ENCODE measurements around the gene PLEKHN1.
A peak's percentile ranks its signal among the peaks of the same experiment; 100 is the strongest.

PLEKHN1 gene

DNA sequence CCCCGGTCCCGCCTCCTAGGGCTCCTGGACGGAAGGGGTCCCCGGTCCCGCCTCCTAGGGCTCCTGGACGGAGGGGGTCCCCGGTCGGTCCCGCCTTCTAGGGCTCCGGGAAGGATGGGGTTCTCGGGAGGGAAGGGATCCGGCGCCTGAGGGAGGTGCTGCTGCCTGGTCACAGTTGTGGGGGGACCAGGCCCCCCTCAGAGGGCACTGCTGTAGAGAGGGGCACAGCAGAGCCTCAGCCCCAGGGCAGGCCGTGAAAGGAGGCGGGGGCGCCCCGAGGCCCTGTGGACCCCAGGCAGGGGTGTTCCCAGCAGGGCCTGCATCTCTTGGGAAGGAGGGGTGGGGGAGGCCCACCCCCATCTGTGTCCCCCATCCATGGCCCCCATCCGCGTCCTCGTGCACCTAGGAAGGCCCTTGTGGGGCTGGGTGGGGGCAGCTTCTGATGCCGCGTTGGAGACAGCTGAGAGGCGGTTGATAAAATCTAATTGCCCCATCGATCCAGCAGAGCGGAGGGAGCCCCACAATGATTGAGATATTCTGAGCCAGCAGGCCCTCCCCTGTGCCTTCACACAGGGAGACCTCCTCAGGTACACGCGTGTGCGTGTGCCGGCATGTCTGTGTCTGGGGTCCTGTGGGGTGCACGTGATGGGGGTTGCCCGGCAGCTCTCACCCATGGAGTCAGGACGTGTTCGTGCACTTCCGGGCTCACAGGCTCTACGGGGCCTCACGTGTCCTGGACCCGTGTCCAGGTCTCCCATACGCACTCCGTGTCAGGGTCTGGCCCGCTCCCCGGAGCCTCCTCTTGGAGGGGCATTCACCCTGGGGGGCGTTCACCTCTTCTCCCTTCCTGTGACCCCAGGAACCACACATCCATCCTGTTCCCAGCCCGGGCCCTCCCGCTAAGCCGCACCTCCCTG is 29.7 kb upstream of the PLEKHN1 start:
- no peak overlapping the region for H3K4me3 ChIP-seq (ENCODE audit: low read length)
- TF ChIP-seq, protein P1, sequence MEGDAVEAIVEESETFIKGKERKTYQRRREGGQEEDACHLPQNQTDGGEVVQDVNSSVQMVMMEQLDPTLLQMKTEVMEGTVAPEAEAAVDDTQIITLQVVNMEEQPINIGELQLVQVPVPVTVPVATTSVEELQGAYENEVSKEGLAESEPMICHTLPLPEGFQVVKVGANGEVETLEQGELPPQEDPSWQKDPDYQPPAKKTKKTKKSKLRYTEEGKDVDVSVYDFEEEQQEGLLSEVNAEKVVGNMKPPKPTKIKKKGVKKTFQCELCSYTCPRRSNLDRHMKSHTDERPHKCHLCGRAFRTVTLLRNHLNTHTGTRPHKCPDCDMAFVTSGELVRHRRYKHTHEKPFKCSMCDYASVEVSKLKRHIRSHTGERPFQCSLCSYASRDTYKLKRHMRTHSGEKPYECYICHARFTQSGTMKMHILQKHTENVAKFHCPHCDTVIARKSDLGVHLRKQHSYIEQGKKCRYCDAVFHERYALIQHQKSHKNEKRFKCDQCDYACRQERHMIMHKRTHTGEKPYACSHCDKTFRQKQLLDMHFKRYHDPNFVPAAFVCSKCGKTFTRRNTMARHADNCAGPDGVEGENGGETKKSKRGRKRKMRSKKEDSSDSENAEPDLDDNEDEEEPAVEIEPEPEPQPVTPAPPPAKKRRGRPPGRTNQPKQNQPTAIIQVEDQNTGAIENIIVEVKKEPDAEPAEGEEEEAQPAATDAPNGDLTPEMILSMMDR (conservative IDR thresholded peaks at IDR 0.05; ENCODE audit: low read length) = no peak
- no peak for DNase-seq (ENCODE audit: low read depth)

DNA sequence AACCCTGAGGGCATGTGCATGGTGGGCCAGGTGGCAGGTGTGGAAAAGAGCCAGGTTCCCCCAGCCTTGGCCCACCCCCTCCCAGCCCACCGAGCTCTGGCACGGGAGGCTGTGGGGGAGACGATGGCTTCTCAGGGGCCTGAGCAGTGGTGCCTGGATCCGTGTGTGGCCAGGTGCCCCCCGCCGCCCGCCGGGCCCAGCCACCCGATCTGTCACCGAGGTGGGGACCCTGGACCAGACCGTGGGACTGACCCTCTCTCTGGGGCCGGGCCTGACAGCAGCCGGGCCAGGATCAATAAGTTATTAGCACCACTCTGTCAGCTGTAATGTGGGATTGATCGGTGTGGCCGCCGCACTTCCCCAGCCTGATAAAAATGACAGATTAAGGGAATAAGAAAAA is 28.8 kb upstream of the PLEKHN1 start:
- DNase-seq (ENCODE audit: low read depth) = no peak
- TF ChIP-seq, protein P1 (conservative IDR thresholded peaks at IDR 0.05; ENCODE audit: low read length) = no peak
- H3K4me3 ChIP-seq (ENCODE audit: low read length) = no peak overlapping the region

DNA sequence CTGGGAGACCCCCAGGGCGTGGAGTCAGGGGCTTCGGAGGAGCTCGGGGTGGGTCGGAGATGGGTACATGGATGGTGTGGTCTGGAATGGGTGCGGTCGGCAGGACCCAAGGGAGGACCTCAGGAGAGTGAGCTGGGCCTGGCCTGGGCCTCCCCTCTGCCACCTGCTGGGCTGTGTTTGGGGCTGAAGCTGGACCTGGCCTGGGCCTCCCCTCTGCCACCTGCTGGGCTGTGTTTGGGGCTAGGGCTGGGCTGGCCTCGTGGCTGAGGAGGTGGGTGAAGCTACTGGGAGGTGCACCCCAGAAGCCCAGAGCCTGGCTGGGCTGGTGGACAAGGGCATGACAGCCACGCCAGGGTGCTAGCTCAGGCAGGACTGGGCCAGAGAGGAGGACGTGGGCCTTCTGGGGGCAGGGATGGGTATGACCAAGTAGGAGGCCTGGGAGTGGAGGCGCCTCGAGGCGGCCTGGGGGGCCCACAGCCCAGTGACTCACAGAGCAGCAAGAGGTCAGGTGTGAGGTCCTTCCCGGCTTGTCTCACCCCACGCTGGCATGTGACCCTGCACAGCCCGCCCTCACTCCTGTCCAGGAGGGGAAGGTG is 28.1 kb upstream of the PLEKHN1 start:
- H3K4me3 ChIP-seq (ENCODE audit: low read length) = no peak overlapping the region
- DNase-seq (ENCODE audit: low read depth) = no peak
- TF ChIP-seq, protein P1 (conservative IDR thresholded peaks at IDR 0.05; ENCODE audit: low read length) = peak; percentile 52

DNA sequence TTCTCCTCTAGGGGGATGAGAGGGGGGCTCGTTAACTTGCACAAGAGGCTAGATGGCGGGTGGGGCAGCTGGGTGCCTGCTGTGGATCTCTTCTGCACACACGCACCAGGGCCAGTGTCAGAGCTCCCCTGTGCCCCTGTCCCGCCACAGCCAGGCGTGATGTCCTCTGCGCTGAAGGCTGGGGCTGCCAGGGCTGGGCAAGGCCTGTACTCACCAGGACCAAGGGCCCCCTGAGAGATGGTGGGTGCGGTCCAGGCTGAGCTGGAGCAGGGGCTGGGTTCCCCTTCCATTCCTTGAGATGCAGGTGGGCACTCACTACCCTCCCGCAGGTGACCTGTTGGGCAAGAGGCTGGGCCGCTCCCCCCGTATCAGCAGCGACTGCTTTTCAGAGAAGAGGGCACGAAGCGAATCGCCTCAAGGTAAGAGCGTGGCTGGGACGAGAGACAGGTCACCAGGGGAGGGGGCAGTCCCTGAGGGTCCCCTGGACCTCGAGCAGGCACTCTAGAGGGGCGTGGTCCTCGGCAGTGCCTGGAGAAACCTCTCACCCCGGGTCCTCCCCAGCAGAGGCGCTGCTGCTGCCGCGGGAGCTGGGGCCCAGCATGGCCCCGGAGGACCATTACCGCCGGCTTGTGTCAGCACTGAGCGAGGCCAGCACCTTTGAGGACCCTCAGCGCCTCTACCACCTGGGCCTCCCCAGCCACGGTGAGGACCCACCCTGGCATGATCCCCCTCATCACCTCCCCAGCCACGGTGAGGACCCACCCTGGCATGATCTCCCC is 27.4 kb upstream of the PLEKHN1 start:
- TF ChIP-seq, protein P1 (conservative IDR thresholded peaks at IDR 0.05; ENCODE audit: low read length) = no peak
- no peak overlapping the region for H3K4me3 ChIP-seq (ENCODE audit: low read length)
- no peak for DNase-seq (ENCODE audit: low read depth)

DNA sequence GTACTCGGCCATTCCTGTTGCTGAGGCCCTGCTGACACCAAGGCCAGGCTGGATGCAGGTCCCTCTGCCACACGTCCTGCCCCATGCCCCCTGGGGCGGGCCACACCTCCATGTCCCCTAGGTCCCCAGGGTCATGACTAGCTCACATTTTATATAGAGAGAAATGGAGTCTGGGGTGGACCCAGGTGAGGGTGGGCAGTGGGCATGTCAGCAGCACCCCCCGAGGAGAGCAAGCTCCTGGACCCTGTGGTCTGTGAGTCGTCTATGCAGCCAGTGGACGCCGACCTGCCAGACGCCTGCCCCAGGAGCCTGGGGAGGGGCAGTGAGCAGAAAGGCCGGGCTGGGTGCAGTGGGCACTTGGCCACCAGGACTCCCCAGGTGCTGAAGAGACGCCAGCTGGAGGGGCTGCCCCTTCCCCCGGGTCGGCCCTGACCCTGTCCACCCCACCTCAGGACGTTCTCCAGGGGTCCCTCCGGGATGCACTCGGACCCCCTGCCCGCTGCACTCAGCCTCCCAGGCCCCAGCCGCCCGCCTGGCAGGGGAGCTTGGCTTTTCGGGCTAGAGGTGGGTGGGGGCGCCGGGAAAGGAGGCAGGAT is 26.7 kb upstream of the PLEKHN1 start:
- TF ChIP-seq, protein P1 (conservative IDR thresholded peaks at IDR 0.05; ENCODE audit: low read length) = no peak
- no peak for DNase-seq (ENCODE audit: low read depth)
- no peak overlapping the region for H3K4me3 ChIP-seq (ENCODE audit: low read length)

DNA sequence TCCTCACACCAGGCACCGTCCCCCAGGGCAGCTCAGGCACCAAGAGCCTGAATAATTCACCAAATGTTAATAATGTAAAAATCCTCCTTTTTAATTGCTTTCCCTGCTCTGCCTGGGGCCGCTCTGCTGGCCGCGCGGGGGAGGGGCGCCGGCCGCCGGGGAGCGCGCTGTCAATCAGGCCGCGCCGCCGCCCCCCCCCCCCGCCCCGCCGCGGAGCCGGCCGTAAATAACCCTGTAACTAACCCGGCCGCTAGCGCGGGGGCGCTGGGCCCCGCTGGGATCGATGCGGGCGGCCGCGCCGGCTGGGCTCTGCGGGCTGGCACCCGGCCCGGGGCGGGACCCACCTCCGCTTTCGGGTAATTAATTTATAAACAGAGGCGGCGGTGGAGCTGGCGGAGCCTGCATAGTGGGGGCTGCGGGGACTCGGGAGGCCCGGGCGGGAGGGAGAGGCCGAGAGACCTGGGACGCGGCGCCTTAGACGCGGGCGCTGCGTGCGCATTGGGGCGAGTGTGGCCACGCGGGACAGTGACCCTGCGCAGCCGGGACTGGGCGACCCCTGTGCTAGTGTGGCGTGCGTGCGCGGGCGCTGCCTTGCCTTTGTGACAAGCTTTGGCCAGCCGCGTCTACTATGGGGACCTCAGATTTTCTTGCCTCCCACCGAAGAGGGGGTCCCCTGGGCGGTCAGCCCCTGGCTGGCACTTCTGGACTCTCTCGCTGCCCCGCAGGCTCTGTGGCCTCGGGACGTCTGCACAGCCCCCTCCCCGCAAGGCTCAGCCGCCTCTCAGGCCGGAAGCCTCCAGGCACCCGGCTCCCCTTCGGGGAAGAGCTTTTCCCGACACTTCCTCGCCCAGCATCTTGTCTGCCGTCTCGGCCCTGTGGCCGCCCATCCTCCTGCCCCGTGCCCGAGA is 25.9 kb upstream of the PLEKHN1 start:
- DNase-seq (ENCODE audit: low read depth) = no peak
- TF ChIP-seq, protein P1 (conservative IDR thresholded peaks at IDR 0.05; ENCODE audit: low read length) = no peak
- H3K4me3 ChIP-seq (ENCODE audit: low read length) = no peak overlapping the region
